MCF 10A (cell line): ENCODE results near the gene IRF4. TPM values are rescaled to one million over a fixed set of nuclear protein-coding genes. Genes with fewer than 3 reads are reported as not detected.

ENCODE experiments used
- BruUV-seq: library from RNA; stranded (reverse); fragments of 400-500 nt; replicated peaks from 2 replicates; lab custom pipeline; 2021; lab: Mats Ljungman, UMichigan
- CTCF ChIA-PET: fragments of 300-600 bp; sonication (Branson Sonifier 250); formaldehyde crosslinking; extraction: SDS; loops from one replicate; lab custom pipeline; 2021; ENCODE audit warnings: antibody characterized with exemption, inconsistent platforms; lab: Yijun Ruan, JAX
- POLR2A ChIA-PET: fragments of 300-600, 350-650 bp; sonication (Branson Sonifier 250); formaldehyde crosslinking; extraction: SDS; loops from one replicate; lab custom pipeline; 2020; ENCODE audit warnings: antibody characterized with exemption, inconsistent platforms; lab: Yijun Ruan, JAX
- DNase-seq: peaks from one replicate; pipeline ENCODE4 v3.0.0-alpha.2; 2018; ENCODE audit not compliant: unreplicated experiment
- H3K27ac Mint-ChIP-seq: one replicate; pipeline ENCODE4 v1.8.0; 2022; ENCODE audit warnings: mild to moderate bottlenecking, low read depth, mixed read lengths; ENCODE audit not compliant: unreplicated experiment
- H3K27me3 Mint-ChIP-seq: one replicate; pipeline ENCODE4 v1.8.0; 2022; ENCODE audit warnings: mixed read lengths; ENCODE audit not compliant: insufficient read depth, unreplicated experiment
- H3K36me3 Mint-ChIP-seq: one replicate; pipeline ENCODE4 v1.8.0; 2022; ENCODE audit warnings: mild to moderate bottlenecking, moderate library complexity, mixed read lengths; ENCODE audit not compliant: insufficient read depth, unreplicated experiment
- H3K4me1 Mint-ChIP-seq: one replicate; pipeline ENCODE4 v1.8.0; 2022; ENCODE audit warnings: mixed read lengths; ENCODE audit not compliant: insufficient read depth, unreplicated experiment
- H3K4me3 Mint-ChIP-seq: one replicate; pipeline ENCODE4 v1.8.0; 2022; ENCODE audit warnings: mild to moderate bottlenecking, moderate library complexity, mixed read lengths; ENCODE audit not compliant: unreplicated experiment
- H3K9me3 Mint-ChIP-seq: one replicate; pipeline ENCODE4 v1.8.0; 2022; ENCODE audit warnings: mixed read lengths; ENCODE audit not compliant: unreplicated experiment
- intact Hi-C: fragments of 100-400 bp; cut with micrococcal nuclease; formaldehyde crosslinking; loops from 2 replicates; pipeline ENCODE4 v1.14.1; 2022
- total RNA-seq: library from RNA; stranded (reverse); gene quantifications from 2 replicates; pipeline ENCODE4 v1.2.3, GENCODE V29; 2022
- TF ChIP-seq, protein P1 (sequence below): fragments of 200-600 bp; IDR thresholded peaks from one replicate; pipeline ENCODE4 v1.8.0; 2022; ENCODE audit warnings: antibody characterized with exemption, mild to moderate bottlenecking; ENCODE audit not compliant: unreplicated experiment

The IRF4 gene
- total RNA-seq, 1 experiment from 2014 or later: not detected

DNA sequence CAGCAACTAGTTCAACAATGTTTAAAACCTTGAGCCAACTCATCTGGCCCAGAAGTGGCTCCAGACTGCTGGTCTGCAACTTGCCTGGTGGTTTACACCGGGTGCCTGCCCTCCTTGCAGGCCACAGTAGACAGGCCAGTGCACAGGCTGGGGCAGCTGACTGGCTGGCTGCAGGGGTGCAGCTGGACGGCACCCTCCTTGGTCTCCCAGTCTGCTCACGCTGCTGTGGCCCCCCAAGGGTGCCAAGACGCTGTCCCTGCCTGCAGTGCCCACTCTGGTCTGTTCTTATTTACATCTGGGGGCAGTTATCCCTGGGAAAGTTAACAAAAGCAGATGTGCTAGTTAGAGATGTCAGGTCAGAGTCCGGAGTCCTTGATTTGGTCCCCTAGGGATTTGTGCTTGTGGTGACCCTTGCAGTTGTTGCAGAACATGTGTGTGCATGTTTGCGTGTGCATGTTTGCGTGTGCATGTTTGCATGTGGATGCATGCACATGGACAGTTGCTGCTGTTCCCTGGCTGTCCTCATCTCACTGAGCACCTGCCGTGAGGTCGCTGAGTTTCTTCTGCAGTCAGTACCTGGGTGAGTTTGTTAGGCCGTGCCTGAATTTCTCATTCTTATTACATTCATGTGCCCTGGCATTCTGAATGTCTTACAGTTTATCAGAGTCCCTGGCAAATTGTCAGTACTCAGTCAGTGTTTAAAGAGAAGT lies 48.2 kb upstream of the IRF4 start:
- POLR2A ChIA-PET: no interaction called here
- H3K36me3 Mint-ChIP-seq: peaks cover 18% of the 10 kb centered on the region
- H3K27me3 Mint-ChIP-seq: no peaks in the 10 kb centered on the region
- BruUV-seq: no TSS peak
- no peak overlapping the region for H3K27ac Mint-ChIP-seq
- no peaks in the 10 kb centered on the region for H3K9me3 Mint-ChIP-seq
- CTCF ChIA-PET: no interaction called here
- H3K4me3 Mint-ChIP-seq: no peak overlapping the region
- no peak for DNase-seq
- TF ChIP-seq, protein P1, sequence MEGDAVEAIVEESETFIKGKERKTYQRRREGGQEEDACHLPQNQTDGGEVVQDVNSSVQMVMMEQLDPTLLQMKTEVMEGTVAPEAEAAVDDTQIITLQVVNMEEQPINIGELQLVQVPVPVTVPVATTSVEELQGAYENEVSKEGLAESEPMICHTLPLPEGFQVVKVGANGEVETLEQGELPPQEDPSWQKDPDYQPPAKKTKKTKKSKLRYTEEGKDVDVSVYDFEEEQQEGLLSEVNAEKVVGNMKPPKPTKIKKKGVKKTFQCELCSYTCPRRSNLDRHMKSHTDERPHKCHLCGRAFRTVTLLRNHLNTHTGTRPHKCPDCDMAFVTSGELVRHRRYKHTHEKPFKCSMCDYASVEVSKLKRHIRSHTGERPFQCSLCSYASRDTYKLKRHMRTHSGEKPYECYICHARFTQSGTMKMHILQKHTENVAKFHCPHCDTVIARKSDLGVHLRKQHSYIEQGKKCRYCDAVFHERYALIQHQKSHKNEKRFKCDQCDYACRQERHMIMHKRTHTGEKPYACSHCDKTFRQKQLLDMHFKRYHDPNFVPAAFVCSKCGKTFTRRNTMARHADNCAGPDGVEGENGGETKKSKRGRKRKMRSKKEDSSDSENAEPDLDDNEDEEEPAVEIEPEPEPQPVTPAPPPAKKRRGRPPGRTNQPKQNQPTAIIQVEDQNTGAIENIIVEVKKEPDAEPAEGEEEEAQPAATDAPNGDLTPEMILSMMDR: no peak
- intact Hi-C loops: no loop called here
- no peaks in the 10 kb centered on the region for H3K4me1 Mint-ChIP-seq

- no peak for DNase-seq
- TF ChIP-seq, protein P1: no peak
- Mint-ChIP-seq H3K4me1 (no peaks in the 10 kb centered on the region), H3K9me3 (no peaks in the 10 kb centered on the region), H3K4me3 (no peak overlapping the region), H3K36me3 (peaks cover 25% of the 10 kb centered on the region), H3K27ac (no peak overlapping the region), H3K27me3 (no peaks in the 10 kb centered on the region)
- ChIA-PET POLR2A (no interaction called here), CTCF (interaction anchor here (0.6 to 0.8 kb wide), 2 partner anchors 16 to 68 kb away, joined by 3 to 6 read pairs; no protein-coding TSS in a partner anchor)
- BruUV-seq: no TSS peak
- intact Hi-C loops: no loop called here
Observed at GRCh38 chr6:343960-344815, 47.4 kb upstream of the IRF4 start.

GRCh38 chr6:344816-345340 lies 46.7 kb upstream of the IRF4 start:
- POLR2A ChIA-PET: no interaction called here
- Mint-ChIP-seq H3K36me3 (peaks cover 28% of the 10 kb centered on the region), H3K4me1 (no peaks in the 10 kb centered on the region), H3K27me3 (no peaks in the 10 kb centered on the region), H3K9me3 (no peaks in the 10 kb centered on the region), H3K27ac (no peak overlapping the region), H3K4me3 (no peak overlapping the region)
- CTCF ChIA-PET: interaction anchor here (0.6 to 1.3 kb wide), 3 partner anchors 11 to 68 kb away, joined by 3 to 6 read pairs (median 3); no protein-coding TSS in a partner anchor
- no peak for DNase-seq
- TF ChIP-seq, protein P1: no peak
- intact Hi-C loops: no loop called here
- no TSS peak for BruUV-seq
